IPS DF 4.7 (cell line): ENCODE results near the gene SNRPD3.
"Not testable (repeated sequence)": the region's sequence is repeated elsewhere in the genome, so short reads cannot be mapped to it uniquely, and the experiment has no call there.

Experiments
- DNase-seq: peaks from one replicate; pipeline ENCODE4 v3.0.0-alpha.2; 2013; ENCODE audit warnings: low spot score; ENCODE audit errors: extremely low read depth

The SNRPD3 gene

DNA sequence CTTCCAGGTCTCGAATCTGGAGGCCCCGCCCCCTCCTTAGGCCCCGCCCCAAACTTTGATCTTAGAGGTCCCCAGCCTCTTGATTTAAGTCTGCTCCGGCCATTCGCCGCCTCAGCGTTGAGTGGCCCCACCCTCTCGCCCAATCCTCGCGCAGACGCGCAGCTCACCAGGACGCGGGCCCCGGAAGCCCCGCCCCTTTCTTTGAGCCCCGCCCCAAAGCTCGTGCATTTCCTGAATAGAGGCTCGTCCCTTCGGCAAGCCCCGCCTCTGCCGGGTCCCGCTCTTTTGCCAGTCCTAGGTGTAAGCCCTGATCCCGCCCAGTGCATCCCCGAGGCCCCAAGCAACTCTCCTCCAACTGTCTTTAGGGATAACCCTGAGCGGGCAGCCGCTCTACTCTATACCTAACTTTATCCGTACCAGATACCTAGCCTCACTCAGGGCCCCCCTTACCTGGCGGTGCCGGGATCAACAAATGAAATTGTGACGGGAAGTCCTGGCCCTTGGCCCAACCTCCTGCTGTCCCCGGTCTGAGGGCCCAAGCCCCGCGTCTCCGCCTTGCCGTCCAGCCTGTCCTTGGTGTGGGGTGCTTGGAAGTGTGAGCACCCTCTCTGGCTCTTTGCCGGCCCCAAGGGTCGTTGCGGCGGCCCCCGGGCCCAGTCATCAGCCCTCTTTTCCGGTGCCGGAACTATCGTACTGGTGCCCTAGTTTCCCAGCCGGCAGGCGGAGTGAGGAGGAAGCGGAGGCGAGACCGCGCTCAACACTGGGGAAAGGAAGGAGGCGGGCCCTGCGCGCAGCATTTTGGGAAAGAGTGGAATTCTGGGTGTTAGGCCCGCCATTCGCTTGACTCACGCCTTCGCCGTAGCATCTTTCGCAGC, at the start of gene SNRPD3:
Gene SNRPD3, plus strand, starts transcription at position 835 of the 875 bp plus-strand sequence. CDS start 1,676 bp downstream, outside the sequence.
- peak; percentile 72 for DNase-seq

GRCh38 chr22:24506802-24507438, 48.9 kb upstream of the SNRPD3 start:
- DNase-seq: no peak

- no peak for DNase-seq
Measured at GRCh38 chr22:24507716-24508115, 48.1 kb upstream of the SNRPD3 start.

GRCh38 chr22:24510637-24511625, 44.9 kb upstream of the SNRPD3 start:
- DNase-seq: no peak

GRCh38 chr22:24512043-24512442, 43.8 kb upstream of the SNRPD3 start:
- DNase-seq: no peak

DNA sequence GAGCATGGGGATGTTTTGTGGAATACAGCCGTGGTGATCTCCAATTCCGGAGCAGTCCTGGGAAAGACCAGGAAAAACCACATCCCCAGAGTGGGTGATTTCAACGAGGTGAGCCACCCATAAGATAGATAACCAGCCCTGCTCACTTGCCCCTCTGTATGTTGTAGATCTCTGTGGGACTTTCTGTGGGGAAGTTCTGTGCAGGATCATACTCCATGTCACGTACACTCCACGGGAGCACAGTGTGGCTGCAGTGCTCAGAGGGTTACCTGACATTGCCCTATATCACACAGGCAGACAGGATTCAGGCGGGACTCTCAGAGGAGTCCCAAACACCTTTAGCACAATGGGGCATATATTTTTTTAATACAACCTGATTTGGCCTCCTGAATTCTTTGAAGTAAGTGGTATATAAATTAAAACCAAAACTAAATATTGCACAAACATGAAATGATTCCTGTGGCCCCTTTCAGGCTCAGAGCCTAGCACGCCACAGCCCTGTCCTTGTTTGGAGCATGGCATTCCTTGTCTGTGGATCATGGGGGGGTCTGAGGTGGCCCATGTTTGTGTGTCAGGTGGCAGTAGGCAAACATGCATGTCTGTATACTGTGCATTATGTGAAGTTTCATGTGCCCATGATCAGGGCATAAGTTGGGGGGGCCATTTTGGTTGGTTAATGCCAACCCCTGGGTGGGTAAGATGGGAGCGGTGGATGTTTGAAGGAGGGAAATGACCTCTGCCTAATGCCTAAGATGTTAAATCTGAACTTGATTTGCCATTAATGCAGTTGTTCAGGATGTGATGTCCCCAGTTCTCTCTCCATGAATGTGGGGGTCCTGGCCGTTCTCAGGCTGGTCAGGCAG, 42.2 kb upstream of the SNRPD3 start:
- DNase-seq: no peak

GRCh38 chr22:24514241-24515026, 41.4 kb upstream of the SNRPD3 start:
- no peak for DNase-seq

DNA sequence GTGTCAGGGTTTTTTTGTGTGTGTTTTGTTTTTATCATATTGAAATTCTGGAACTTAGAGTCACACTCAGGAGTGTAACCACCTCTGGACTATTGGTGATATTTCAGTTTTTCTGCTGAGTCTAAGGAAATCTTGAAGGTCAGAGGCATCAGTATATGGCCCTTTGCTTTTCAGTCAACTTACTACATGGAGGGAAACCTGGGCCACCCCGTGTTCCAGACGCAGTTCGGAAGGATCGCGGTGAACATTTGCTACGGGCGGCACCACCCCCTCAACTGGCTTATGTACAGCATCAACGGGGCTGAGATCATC, 40.8 kb upstream of the SNRPD3 start:
- no peak for DNase-seq

DNA sequence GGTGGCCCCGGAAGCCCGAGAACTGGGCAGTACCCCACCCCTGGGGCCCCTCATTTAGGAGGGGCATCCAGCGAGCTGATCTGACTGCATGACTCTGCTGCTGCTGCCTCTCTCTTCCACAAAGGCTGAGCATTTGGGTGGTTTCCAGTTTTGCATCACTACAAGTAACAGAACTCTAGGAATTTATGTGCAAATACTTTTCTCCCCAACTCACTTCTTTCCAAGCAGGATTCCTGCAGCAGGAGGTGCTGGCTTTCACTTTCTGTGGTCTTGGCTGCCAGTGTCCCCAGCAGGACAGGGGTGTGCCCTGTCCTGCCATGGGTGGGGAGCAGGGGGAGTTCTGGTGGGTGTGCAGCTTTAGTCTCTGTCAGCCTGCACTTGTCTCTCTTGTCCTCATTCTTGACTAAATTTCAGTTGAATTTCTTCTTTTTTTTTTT, 39.5 kb upstream of the SNRPD3 start:
- DNase-seq: no peak

DNA sequence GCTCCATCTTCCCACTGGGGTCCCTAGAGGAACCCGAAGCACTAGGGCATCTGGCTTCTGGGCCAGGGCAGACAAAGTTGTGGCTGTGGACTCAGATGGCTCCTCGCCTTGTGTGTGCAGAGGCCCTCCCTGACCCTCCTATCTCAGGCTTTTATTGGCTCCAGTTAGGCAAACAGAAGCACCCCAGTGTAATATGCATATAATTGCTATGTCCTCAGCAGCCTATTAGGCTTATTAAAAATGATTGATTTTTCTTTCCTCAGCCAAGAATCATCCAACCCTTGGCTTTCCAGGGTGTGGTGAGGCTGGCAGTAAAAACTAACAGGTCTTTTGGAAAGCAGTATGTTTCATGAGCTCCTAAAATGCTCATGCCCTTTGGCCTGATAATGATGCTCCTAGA, 38.4 kb upstream of the SNRPD3 start:
- no peak for DNase-seq

- DNase-seq: no peak
Measured at GRCh38 chr22:24518228-24518627, 37.6 kb upstream of the SNRPD3 start.

- DNase-seq: no peak
Measured at GRCh38 chr22:24518771-24519485, 36.9 kb upstream of the SNRPD3 start.

- DNase-seq: no peak
Measured at GRCh38 chr22:24519496-24519895, 36.3 kb upstream of the SNRPD3 start.

GRCh38 chr22:24521791-24522245, 34.0 kb upstream of the SNRPD3 start:
- DNase-seq: no peak

DNA sequence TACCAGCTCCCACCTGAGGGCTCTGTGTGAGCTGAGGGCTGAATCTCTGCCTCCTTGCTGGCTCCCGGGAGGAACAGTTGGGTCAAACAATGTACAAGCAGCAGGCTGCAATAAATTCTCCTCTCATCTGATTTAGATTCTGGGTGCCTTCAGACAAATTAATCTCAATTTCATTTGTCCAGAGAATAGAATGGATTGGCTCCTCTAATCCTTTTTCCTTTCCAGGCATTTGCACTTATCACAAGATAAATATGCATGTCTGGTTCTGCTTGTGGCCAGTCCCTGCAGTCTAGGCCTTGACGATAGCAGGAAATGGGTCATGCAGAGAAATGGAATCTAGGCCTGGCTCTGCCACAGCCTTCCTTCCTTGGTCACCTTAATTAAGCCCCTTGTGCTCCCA, 31.9 kb upstream of the SNRPD3 start:
- no peak for DNase-seq

- DNase-seq: no peak
Measured at GRCh38 chr22:24525416-24526037, 30.3 kb upstream of the SNRPD3 start.

DNA sequence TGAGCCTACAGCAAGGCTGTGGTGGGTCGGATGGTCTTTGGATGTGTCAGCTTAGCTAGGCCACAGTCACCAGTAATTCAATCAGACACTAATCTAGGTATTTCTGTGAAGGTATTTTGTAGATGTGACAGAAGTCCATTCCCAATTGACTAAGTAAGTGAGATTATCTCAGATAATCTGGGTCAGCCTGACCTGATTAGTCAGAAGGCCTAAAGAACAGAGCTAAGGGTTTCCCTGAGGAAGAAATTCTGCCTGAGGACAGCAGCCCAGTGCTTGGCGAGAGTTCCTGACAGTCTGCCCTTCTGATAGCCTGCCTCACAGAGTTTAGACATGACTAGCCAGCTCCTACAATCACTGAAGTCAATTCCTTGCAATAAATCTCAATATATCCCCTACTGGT, 29.6 kb upstream of the SNRPD3 start:
- no peak for DNase-seq

- DNase-seq: no peak
Measured at GRCh38 chr22:24529898-24530297, 25.9 kb upstream of the SNRPD3 start.

- not testable (repeated sequence) for DNase-seq
Measured at GRCh38 chr22:24530968-24531367, 24.8 kb upstream of the SNRPD3 start.
